HTERT RPE-1 (cell line): ENCODE measurements around the gene LTC4S.
"Not testable (repeated sequence)": the region's sequence is repeated elsewhere in the genome, so short reads cannot be mapped to it uniquely, and the experiment has no call there.

ENCODE experiments used
- in situ Hi-C: fragments of 300-500 bp; cut with MboI; formaldehyde crosslinking; loops from 4 replicates; pipeline ENCODE4 v1.14.3; 2020; ENCODE audit warnings: low sequenced_read_pairs

LTC4S gene

GRCh38 chr5:179769271-179769670, 24.5 kb upstream of the LTC4S start:
- in situ Hi-C loops, result no loop called here

GRCh38 chr5:179769796-179770195, 24.0 kb upstream of the LTC4S start:
- in situ Hi-C loops, result no loop called here

- in situ Hi-C loops, result no loop called here
These were observed 22.4 kb upstream of the LTC4S start for GRCh38 chr5:179771311-179771895.

GRCh38 chr5:179772351-179772750, 21.4 kb upstream of the LTC4S start:
- in situ Hi-C loops, result no loop called here

- in situ Hi-C loops, result no loop called here
These were observed 20.1 kb upstream of the LTC4S start for GRCh38 chr5:179773686-179774040.

GRCh38 chr5:179774442-179774841, 19.3 kb upstream of the LTC4S start:
- in situ Hi-C loops, result no loop called here

- in situ Hi-C loops, result no loop called here
These were observed 17.3 kb upstream of the LTC4S start for GRCh38 chr5:179776411-179776938.

- in situ Hi-C loops, result no loop called here
These were observed 16.3 kb upstream of the LTC4S start for GRCh38 chr5:179777456-179777855.

GRCh38 chr5:179777909-179778308, 15.9 kb upstream of the LTC4S start:
- in situ Hi-C loops, result no loop called here

GRCh38 chr5:179778591-179778990, 15.2 kb upstream of the LTC4S start:
- in situ Hi-C loops, result no loop called here

GRCh38 chr5:179779826-179780225, 14.0 kb upstream of the LTC4S start:
- in situ Hi-C loops, result no loop called here

GRCh38 chr5:179780362-179780761, 13.4 kb upstream of the LTC4S start:
- in situ Hi-C loops, result no loop called here

- in situ Hi-C loops, result no loop called here
These were observed 11.9 kb upstream of the LTC4S start for GRCh38 chr5:179781846-179782245.

- in situ Hi-C loops, result no loop called here
These were observed 10.7 kb upstream of the LTC4S start for GRCh38 chr5:179783128-179783527.

- in situ Hi-C loops, result no loop called here
These were observed 6.9 kb upstream of the LTC4S start for GRCh38 chr5:179786861-179787260.

GRCh38 chr5:179788193-179788854, 5.5 kb upstream of the LTC4S start:
- in situ Hi-C loops, result no loop called here

- in situ Hi-C loops, result not testable (repeated sequence)
These were observed 4.5 kb upstream of the LTC4S start for GRCh38 chr5:179789278-179789677.

- in situ Hi-C loops, result no loop called here
These were observed 1.7 kb upstream of the LTC4S start for GRCh38 chr5:179791881-179792611.

- in situ Hi-C loops, result no loop called here
These were observed 946 bp upstream of the LTC4S start for GRCh38 chr5:179792612-179793467.

- in situ Hi-C loops, result no loop called here
These were observed 385 bp downstream of the LTC4S start for GRCh38 chr5:179794171-179794570.

- in situ Hi-C loops, result no loop called here
These were observed 789 bp downstream of the LTC4S start for GRCh38 chr5:179794575-179794974.
